GM18519 (cell line): ENCODE data around the gene FLYWCH1.

Experiments used
- ATAC-seq: cut with Tn5 transposase; IDR thresholded peaks from one replicate; pipeline ENCODE4 v1.9.1; 2021; ENCODE audit warnings: mild to moderate bottlenecking, moderate library complexity; ENCODE audit not compliant: unreplicated experiment, low FRiP score

FLYWCH1 gene

DNA sequence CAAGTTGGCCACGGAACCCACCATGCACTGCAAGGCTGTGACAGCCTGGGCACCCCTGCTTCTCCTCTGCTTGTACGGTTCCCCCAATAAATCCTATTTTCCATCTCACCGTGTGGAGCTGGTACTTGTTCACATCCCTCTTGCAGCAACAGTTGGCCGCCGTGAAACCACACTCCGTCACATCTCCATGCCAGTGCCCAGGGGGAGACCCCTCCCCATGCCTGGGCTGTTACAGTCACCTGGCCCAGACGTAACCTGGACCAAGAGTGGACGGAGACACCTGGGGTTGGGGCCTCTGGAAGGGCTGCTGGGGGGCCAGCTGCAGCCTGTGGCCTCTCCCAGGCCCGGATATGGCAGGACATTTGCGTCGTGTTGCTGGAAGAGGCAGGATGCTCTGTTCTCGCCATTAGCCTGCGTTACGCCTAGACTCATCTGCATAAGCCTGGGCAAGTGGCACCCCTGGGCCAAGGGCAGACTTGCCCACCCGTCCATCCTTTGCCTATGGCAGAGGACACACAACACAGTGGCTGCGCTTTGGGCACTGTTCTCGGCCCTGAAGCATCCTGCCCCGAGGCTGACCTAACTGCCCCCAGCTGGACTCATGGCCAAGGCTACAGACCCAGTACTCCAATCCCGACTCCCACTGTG lies 38.1 kb downstream of the FLYWCH1 start:
- no peak for ATAC-seq

GRCh38 chr16:2950353-2950724 lies 38.6 kb downstream of the FLYWCH1 start:
- ATAC-seq: no peak

GRCh38 chr16:2950773-2951172 lies 39.0 kb downstream of the FLYWCH1 start:
- ATAC-seq: no peak

DNA sequence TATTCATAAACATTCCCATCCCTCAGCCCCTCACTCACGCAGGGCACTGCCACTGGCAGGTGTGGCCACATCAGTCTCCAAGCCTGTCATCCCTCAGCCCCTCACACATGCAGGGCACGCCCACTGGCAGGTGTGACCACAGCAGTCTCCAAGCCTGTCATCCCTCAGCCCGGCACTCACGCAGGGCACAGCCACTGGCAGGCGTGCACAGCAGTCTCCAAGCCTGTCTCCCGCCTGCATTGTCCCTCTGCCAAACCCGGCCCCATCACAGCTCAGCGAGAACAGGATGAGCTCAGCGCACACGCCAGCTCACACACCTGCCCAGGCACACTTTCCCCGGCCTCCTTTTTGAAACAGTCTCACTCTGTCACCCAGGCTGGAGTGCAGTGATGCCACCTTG lies 40.9 kb downstream of the FLYWCH1 start:
- no peak for ATAC-seq

GRCh38 chr16:2953706-2954627 lies 42.2 kb downstream of the FLYWCH1 start:
- ATAC-seq: no peak

GRCh38 chr16:2954656-2955381 lies 43.1 kb downstream of the FLYWCH1 start:
- ATAC-seq: no peak

DNA sequence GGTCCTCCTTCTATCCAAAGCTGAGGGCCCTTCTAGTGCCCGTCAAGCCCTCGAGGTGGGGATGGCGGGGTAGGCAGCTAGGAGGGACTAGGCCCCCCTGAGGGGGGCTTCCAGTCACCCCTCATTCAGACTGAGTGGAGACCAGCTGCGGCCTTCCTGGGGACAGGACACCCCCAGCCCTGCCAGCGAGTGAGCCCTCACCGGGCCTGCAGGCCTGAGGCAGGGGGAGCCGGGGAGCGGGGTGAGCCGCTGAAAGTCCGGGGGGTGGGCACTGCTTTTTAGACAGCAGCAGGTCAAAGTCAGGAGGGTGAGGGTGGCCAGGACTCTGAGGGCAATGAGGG lies 43.7 kb downstream of the FLYWCH1 start:
- ATAC-seq: no peak

GRCh38 chr16:2955779-2956578 lies 44.2 kb downstream of the FLYWCH1 start:
- no peak for ATAC-seq

DNA sequence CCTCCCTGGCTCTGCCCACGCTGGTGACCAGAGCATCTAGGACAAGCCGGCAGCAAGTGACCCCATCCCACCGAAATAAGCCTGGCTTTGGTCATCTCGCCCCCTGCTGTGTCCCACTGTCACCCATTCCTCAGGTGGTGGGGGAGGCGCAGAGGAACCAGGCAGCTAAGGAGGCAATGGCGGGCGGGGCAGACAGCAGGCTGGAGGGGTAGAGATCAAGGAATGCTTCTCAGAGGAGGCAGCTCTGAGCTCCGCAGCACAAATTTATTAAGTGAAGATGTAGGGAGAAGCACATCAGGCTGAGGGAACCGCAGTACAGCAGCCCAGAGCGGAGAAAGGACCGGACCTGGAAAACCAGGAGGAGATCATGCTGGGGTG lies 44.8 kb downstream of the FLYWCH1 start:
- ATAC-seq: no peak

- no peak for ATAC-seq
Observed at GRCh38 chr16:2959206-2959605, 47.5 kb downstream of the FLYWCH1 start.

DNA sequence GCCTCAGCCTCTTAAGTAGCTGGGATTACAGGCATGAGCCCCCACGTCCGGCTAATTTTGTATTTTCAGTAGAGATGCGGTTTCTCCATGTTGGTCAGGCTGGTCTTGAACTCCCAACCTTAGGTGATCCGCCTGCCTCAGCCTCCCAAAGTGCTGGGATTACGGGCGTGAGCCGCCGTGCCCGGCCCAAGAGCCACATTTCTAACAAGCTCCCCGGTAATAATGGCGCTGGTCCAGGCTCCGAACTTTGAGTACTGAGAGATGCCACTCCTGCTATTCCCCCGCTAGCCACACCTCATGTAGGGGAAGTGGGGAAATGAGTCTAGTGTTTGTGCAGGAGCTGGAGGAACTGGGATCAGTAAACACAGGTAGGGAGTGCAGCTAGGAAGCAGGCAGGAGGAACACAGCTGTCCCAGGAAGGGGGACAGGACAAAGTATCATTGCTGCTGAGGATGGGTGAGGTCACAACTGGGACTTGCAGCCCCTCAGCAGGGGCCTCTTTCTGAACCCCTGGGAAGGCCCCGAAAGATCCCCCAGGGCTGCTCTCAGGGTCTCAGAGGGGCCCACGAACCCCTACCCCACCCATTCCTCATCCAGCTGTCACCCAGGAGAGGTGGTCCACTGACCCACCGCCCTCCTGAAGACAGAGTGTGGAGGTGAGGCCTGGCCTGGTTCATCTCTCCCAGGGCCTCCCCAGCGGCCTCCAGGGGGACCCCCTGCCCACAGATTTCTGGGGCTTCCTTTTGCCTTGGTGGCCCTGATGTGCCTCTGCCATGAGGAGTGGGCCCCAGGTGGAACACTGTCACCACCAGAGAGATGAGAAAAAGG lies 48.7 kb downstream of the FLYWCH1 start:
- ATAC-seq: no peak

DNA sequence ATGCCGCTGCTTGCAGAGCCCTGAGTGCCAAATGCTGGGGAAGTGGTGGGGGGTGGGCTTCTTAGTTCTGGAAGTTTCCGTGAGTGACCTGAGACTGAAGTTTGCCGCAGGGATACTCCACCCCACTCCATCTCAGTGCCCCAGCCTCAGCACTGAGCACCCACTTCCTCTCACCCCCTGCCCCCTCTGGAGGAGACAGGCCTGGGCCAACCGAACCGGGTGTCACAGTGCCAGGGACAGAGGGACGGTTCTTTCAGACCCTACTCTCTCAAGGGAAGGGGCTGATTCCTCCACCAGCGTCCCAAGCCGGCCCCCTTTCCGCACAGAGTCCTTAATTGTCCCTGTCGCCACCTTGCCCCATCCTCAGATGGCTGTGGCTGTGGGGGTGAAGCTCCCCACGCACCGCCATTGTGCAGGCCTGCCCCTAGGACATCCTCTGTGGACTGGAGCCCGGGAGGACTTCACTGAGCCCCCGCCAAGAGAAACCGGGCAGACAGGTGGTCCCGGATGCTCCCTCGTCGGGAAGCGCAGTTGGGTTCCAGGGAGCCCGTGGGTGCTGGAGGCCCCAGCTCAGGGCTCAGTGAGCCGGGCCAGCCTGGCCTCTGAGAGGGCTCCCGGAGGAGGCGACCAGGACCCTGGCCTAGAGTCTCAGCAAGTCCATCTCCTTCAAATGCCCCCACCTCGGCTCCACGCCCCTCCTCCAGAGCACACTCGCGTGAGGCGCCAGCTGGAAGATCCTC lies 50.8 kb downstream of the FLYWCH1 start:
- no peak for ATAC-seq

GRCh38 chr16:2963074-2963722 lies 51.5 kb downstream of the FLYWCH1 start:
- ATAC-seq: no peak

- ATAC-seq: no peak
Observed at GRCh38 chr16:2963723-2964474, 52.2 kb downstream of the FLYWCH1 start, which contains the start of gene KREMEN2. Gene KREMEN2, plus strand, starts transcription at chr16:2964275. Its CDS starts 246 bp downstream, at chr16:2964521.

DNA sequence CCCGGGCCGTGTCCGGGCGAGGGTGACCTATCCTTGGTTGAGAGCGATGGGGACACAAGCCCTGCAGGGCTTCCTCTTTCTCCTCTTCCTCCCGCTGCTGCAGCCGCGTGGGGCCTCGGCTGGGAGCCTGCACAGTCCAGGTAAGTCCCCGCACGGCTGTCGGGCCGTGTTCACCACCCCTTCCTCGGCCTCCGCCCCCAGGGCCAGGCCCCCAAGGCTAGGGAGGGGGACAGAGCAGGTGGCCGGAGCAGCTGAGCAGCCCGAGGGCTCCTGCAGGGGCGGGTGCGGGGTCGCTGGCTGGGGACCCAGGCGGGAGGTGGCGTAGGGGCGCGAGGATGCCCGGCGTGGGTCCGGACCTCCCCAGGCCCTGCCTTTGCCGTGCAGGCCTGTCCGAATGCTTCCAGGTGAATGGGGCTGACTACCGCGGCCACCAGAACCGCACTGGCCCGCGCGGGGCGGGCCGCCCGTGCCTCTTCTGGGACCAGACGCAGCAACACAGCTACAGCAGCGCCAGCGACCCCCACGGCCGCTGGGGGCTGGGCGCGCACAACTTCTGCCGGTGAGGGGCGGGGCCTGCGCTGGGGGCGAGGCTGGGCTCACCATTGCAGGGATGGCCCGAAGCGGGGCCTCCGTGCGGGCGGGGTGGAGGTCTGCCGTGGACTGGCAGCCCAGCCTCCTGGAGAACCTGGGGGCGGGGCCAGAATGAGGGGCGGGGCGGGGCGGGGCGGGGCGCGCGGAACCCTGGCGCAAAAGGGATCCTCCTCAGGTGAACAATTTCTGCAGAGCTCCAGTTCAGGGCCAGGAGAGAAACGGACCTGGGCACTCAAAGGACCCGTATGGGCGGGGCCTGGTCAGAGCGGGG lies 53.0 kb downstream of the FLYWCH1 start:
- ATAC-seq: no peak

- ATAC-seq: no peak
Observed at GRCh38 chr16:2966043-2966807, 54.5 kb downstream of the FLYWCH1 start.
